Liver (tissue), 3 donors: Measurements from ENCODE around the gene ACKR3.

Experiments
- TAF1 ChIP-seq: conservative IDR thresholded peaks from 2 replicates; pipeline ENCODE4 v1.6.1; 2016; ENCODE audit warnings: antibody characterized with exemption, mild to moderate bottlenecking
- TF ChIP-seq, protein P1 (sequence below): fragments of 150-350 bp; IDR thresholded peaks from 2 replicates; pipeline ENCODE4 v1.5.1; 2017; ENCODE audit warnings: improper control_type of control experiment, low read depth, low read length; ENCODE audit not compliant: missing input control
- TF ChIP-seq, protein P2 (sequence below): IDR thresholded peaks from 2 replicates; pipeline ENCODE4 v1.6.1; 2016; ENCODE audit warnings: antibody characterized with exemption
- TF ChIP-seq, protein P3 (sequence below): IDR thresholded peaks from 2 replicates; pipeline ENCODE4 v1.6.1; 2016; ENCODE audit warnings: antibody characterized with exemption
- donor health status: healthy.
- donor health status: healthy.

DNA sequence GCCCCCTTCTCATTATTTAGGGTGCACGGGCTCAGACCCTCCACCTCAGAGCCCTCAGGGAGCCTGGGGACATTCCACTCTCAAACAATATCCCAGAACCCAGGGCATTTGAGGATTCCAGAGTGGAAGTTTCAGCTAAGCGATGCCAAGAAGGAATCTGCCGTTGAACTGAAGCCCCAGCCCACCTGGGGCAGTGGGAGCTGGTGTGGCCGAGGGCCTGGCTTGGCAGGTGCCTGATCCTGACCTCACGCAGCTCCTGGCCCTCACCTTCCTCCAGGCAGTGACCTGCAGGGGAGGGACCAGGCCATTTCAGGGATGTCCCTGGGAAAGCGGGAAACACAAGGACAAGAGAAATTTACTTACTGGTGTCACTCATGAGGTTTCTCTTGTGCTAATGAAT is 58.2 kb downstream of the ACKR3 start:
- TF ChIP-seq, protein P1, sequence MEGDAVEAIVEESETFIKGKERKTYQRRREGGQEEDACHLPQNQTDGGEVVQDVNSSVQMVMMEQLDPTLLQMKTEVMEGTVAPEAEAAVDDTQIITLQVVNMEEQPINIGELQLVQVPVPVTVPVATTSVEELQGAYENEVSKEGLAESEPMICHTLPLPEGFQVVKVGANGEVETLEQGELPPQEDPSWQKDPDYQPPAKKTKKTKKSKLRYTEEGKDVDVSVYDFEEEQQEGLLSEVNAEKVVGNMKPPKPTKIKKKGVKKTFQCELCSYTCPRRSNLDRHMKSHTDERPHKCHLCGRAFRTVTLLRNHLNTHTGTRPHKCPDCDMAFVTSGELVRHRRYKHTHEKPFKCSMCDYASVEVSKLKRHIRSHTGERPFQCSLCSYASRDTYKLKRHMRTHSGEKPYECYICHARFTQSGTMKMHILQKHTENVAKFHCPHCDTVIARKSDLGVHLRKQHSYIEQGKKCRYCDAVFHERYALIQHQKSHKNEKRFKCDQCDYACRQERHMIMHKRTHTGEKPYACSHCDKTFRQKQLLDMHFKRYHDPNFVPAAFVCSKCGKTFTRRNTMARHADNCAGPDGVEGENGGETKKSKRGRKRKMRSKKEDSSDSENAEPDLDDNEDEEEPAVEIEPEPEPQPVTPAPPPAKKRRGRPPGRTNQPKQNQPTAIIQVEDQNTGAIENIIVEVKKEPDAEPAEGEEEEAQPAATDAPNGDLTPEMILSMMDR, result no peak
- TF ChIP-seq, protein P2, sequence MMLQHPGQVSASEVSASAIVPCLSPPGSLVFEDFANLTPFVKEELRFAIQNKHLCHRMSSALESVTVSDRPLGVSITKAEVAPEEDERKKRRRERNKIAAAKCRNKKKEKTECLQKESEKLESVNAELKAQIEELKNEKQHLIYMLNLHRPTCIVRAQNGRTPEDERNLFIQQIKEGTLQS, result no peak
- TF ChIP-seq, protein P3, sequence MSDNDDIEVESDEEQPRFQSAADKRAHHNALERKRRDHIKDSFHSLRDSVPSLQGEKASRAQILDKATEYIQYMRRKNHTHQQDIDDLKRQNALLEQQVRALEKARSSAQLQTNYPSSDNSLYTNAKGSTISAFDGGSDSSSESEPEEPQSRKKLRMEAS, result no peak
- no peak for TF ChIP-seq TAF1
